ENCODE measurements around the gene TWNK. TPM values are rescaled to one million over a fixed set of nuclear protein-coding genes. Genes with fewer than 3 reads are reported as not detected.

TWNK gene
- total RNA-seq, 1 donor from 2014 or later = 11.5 TPM

DNA sequence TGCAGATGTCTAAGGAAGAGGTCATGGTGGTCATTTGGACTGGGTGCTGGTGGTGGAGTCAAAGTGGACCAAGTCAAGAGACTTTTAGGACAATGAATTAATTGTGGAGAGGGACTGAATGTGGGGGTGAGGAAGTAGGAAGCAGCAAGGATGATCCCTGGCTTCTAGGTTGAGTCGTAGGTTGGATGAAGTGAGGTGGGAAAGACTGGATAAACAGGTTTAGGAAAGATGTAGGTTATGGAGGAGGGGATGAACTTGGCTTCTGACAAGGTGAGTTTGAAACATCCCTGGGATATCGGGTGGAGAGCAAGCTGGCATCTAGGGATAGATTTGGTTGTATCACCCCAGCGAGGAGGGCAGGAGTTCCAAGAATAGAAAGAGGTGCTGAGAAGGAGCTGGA lies 10.4 kb upstream of the TWNK start:
- Histone ChIP-seq H3K27me3 (no peaks in the 10 kb centered on the region), H3K27ac (no peak overlapping the region), H3K9me3 (no peaks in the 10 kb centered on the region), H3K36me3 (peaks cover 24 to 32% of the 10 kb centered on the region in 2 donors), H3K4me1 (no peaks in the 10 kb centered on the region), H3K4me3 (no peak overlapping the region)
- intact Hi-C loops (cut with DNase I) = no loop called here
- DNase-seq (ENCODE audit: low spot score in 2 of 2) = no peak
- TF ChIP-seq, protein P1, sequence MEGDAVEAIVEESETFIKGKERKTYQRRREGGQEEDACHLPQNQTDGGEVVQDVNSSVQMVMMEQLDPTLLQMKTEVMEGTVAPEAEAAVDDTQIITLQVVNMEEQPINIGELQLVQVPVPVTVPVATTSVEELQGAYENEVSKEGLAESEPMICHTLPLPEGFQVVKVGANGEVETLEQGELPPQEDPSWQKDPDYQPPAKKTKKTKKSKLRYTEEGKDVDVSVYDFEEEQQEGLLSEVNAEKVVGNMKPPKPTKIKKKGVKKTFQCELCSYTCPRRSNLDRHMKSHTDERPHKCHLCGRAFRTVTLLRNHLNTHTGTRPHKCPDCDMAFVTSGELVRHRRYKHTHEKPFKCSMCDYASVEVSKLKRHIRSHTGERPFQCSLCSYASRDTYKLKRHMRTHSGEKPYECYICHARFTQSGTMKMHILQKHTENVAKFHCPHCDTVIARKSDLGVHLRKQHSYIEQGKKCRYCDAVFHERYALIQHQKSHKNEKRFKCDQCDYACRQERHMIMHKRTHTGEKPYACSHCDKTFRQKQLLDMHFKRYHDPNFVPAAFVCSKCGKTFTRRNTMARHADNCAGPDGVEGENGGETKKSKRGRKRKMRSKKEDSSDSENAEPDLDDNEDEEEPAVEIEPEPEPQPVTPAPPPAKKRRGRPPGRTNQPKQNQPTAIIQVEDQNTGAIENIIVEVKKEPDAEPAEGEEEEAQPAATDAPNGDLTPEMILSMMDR (IDR thresholded peaks at IDR 0.05) = no peak

DNA sequence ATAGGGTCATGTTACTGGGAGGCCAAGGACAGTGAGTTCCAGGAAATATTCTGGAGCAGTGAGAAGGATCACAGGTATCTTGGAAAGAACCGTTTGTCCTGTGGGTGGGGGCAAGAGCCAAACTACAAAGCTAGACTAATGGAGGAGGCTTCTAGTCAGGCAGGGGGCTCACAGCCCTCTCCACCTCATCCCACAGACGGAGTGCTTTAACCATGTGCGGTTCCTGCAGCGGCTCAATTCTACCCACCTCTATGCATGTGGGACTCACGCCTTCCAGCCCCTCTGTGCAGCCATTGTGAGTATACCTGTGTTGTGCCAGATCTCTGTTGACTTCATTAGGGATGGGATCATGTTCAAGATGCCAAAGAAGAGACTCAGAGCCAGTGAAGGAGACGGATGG lies 9.9 kb upstream of the TWNK start:
- Histone ChIP-seq H3K27me3 (no peaks in the 10 kb centered on the region), H3K36me3 (peaks cover 27 to 36% of the 10 kb centered on the region in 2 donors)
- TF ChIP-seq, protein P1 (IDR thresholded peaks at IDR 0.05) = no peak

DNA sequence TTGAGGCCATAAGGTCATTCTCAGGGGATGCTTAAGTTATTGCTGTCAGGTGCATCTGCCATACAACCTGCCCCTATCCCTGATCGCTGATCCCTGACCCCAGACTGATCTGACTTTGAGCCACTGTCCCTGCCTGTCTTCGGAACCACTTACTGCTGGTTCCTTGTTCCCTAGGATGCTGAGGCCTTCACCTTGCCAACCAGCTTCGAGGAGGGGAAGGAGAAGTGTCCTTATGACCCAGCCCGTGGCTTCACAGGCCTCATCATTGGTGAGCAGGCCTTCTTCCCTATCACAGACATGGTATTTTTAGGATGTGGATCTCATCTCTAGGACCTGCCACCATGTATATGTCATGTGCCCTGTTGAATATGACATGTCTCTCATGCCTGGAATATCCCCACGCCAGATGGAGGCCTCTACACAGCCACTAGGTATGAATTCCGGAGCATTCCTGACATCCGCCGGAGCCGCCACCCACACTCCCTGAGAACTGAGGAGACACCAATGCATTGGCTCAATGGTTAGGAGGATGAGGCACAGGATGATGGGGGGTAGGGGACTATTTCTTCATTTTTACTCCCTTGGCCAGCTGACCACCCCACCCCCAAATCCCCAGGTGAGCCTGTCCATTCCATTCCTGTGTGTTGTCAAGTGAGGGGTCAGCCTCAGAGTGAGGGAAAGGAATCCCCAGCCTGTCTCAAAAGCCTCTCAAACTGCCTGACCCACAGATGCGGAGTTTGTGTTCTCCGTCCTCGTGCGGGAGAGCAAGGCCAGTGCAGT lies 9.0 kb upstream of the TWNK start:
- Histone ChIP-seq H3K36me3 (peaks cover 29 to 45% of the 10 kb centered on the region in 2 donors), H3K4me3 (no peak overlapping the region), H3K27me3 (no peaks in the 10 kb centered on the region), H3K4me1 (no peaks in the 10 kb centered on the region), H3K27ac (no peak overlapping the region), H3K9me3 (no peaks in the 10 kb centered on the region)
- TF ChIP-seq, protein P1 (IDR thresholded peaks at IDR 0.05) = no peak
- DNase-seq (ENCODE audit: low spot score in 2 of 2) = peak in 1 of 2 donors; percentile 54
- intact Hi-C loops (cut with DNase I) = no loop called here

More for the DNA sequence above, 9.9 kb upstream of the TWNK start:
- Histone ChIP-seq H3K4me1 (no peaks in the 10 kb centered on the region), H3K4me3 (no peak overlapping the region), H3K9me3 (no peaks in the 10 kb centered on the region), H3K27ac (no peak overlapping the region)
- DNase-seq (ENCODE audit: low spot score in 2 of 2) = no peak
- intact Hi-C loops (cut with DNase I) = no loop called here

DNA sequence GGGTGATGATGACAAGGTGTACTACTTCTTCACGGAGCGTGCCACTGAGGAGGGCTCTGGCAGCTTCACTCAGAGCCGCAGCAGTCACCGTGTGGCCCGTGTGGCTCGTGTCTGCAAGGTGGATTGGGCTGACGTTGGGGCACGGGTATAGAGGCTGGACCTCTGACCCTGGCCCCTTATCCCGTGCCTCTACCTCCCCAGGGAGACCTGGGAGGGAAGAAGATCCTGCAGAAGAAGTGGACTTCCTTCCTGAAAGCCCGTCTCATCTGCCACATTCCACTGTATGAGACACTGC lies 8.5 kb upstream of the TWNK start:
- peaks cover 33 to 50% of the 10 kb centered on the region in 2 donors for H3K36me3 ChIP-seq
- TF ChIP-seq, protein P1 (IDR thresholded peaks at IDR 0.05) = no peak
- intact Hi-C loops (cut with DNase I) = no loop called here
- no peak for DNase-seq (ENCODE audit: low spot score in 2 of 2)
- no peak overlapping the region for H3K4me3 ChIP-seq
- H3K27ac ChIP-seq = no peak overlapping the region
- H3K4me1 ChIP-seq = no peaks in the 10 kb centered on the region
- no peaks in the 10 kb centered on the region for H3K9me3 ChIP-seq
- H3K27me3 ChIP-seq = no peaks in the 10 kb centered on the region

DNA sequence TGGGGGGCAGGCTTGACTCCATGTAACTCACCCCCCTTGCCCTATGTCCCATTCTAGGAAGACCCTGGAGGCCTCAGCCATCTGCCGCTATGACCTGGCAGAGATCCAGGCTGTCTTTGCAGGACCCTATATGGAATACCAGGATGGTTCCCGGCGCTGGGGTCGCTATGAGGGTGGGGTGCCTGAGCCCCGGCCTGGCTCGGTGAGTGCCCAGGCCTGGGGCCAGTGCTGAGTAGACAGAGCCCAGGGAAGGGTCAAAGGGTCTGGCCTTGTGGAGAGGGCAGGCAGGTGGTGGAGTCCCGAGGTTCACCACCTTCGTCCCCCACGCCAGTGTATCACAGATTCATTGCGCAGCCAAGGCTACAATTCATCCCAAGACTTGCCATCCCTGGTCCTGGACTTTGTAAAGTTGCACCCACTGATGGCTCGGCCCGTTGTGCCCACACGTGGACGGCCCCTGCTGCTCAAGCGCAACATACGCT lies 7.5 kb upstream of the TWNK start:
- Histone ChIP-seq H3K27ac (no peak overlapping the region), H3K27me3 (no peaks in the 10 kb centered on the region), H3K36me3 (peaks cover 37 to 50% of the 10 kb centered on the region in 2 donors), H3K9me3 (no peaks in the 10 kb centered on the region), H3K4me3 (no peak overlapping the region), H3K4me1 (no peaks in the 10 kb centered on the region)
- DNase-seq (ENCODE audit: low spot score in 2 of 2) = peak in 1 of 2 donors; percentile 56
- intact Hi-C loops (cut with DNase I) = no loop called here
- TF ChIP-seq, protein P1 (IDR thresholded peaks at IDR 0.05) = no peak

Data from ascending aorta (tissue), 2 donors.